Right ventricle myocardium inferior (tissue), 1 donor: ENCODE results near the gene FAM174B. TPM values are rescaled to one million over a fixed set of nuclear protein-coding genes. Genes with fewer than 3 reads are reported as not detected.

Experiments used
- ATAC-seq: fragments of 200-7000 bp; cut with Tn5 transposase; one replicate; pipeline ENCODE4 v1.9.1; 2020; ENCODE audit warnings: mild to moderate bottlenecking, moderate library complexity
- DNase-seq: peaks from one replicate; pipeline ENCODE4 v3.0.0; 2021; ENCODE audit errors: missing footprints
- intact Hi-C: fragments of 100-400 bp; cut with DNase I; formaldehyde crosslinking; loops from one replicate; pipeline ENCODE4 v1.11.0; 2022
- total RNA-seq: library from RNA; stranded (reverse); fragmentation: NEBNext Ultra II Directional; extraction: Animal tissue kit (Norgen Biotek cat#: 25700); gene quantifications from one replicate; pipeline ENCODE4 v1.2.1, GENCODE V29; 2021
- donor health status: DM: no; HTN: yes; CAD: no; lungs with severe emphysema.

The FAM174B gene
- total RNA-seq, 1 donor from 2014 or later = 13.0 TPM

GRCh38 chr15:92647467-92648163 is 8.0 kb downstream of the FAM174B start:
- DNase-seq (no peak), ATAC-seq (no peak)
- intact Hi-C loops = no loop called here

GRCh38 chr15:92646216-92646615 is 9.4 kb downstream of the FAM174B start:
- intact Hi-C loops = no loop called here
- DNase-seq (no peak), ATAC-seq (no peak)

- intact Hi-C loops = no loop called here
- ATAC-seq (no peak), DNase-seq (no peak)
Observed at GRCh38 chr15:92645731-92646130, 9.8 kb downstream of the FAM174B start.

GRCh38 chr15:92645051-92645631 is 10.4 kb downstream of the FAM174B start:
- intact Hi-C loops = no loop called here
- DNase-seq (no peak), ATAC-seq (no peak)

- ATAC-seq (no peak), DNase-seq (no peak)
- intact Hi-C loops = no loop called here
Observed at GRCh38 chr15:92643849-92644815, 11.4 kb downstream of the FAM174B start.

- intact Hi-C loops = no loop called here
- DNase-seq = no peak
- ATAC-seq = no peak
Observed at GRCh38 chr15:92638709-92639365, 16.7 kb downstream of the FAM174B start.

GRCh38 chr15:92638291-92638708 is 17.3 kb downstream of the FAM174B start:
- DNase-seq (no peak), ATAC-seq (no peak)
- intact Hi-C loops = no loop called here

- DNase-seq (no peak), ATAC-seq (no peak)
- intact Hi-C loops = no loop called here
Observed at GRCh38 chr15:92637626-92638025, 17.9 kb downstream of the FAM174B start.

GRCh38 chr15:92636908-92637481 is 18.6 kb downstream of the FAM174B start:
- intact Hi-C loops = no loop called here
- DNase-seq (no peak), ATAC-seq (no peak)

GRCh38 chr15:92636401-92636907 is 19.1 kb downstream of the FAM174B start:
- DNase-seq (no peak), ATAC-seq (no peak)
- intact Hi-C loops = no loop called here

GRCh38 chr15:92634671-92635201 is 20.8 kb downstream of the FAM174B start:
- DNase-seq (no peak), ATAC-seq (no peak)
- intact Hi-C loops = no loop called here

- DNase-seq = no peak
- intact Hi-C loops = no loop called here
- ATAC-seq = no peak
Observed at GRCh38 chr15:92634060-92634459, 21.5 kb downstream of the FAM174B start.

- no peak for DNase-seq
- ATAC-seq = peak; percentile 59
- intact Hi-C loops = no loop called here
Observed at GRCh38 chr15:92633418-92633817, 22.2 kb downstream of the FAM174B start.

GRCh38 chr15:92633001-92633400 is 22.6 kb downstream of the FAM174B start:
- no peak for DNase-seq
- no peak for ATAC-seq
- intact Hi-C loops = no loop called here

GRCh38 chr15:92631721-92632120 is 23.9 kb downstream of the FAM174B start:
- DNase-seq = no peak
- intact Hi-C loops = no loop called here

GRCh38 chr15:92629975-92630626 is 25.5 kb downstream of the FAM174B start:
- intact Hi-C loops = no loop called here
- no peak for DNase-seq
- no peak for ATAC-seq

More at GRCh38 chr15:92631721-92632120, 23.9 kb downstream of the FAM174B start:
- no peak for ATAC-seq

GRCh38 chr15:92629276-92629974 is 26.1 kb downstream of the FAM174B start:
- intact Hi-C loops = no loop called here
- no peak for ATAC-seq
- DNase-seq = no peak
